ENCODE measurements around the gene ETNK1.
A peak's percentile ranks its signal among the peaks of the same experiment; 100 is the strongest.
"Not testable (repeated sequence)": the region's sequence is repeated elsewhere in the genome, so short reads cannot be mapped to it uniquely, and the experiment has no call there.

The ETNK1 gene

GRCh38 chr12:22687361-22688076, 62.5 kb downstream of the ETNK1 start:
- H4K20me1 ChIP-seq (ENCODE audit: insufficient read depth, low read length): no peaks in the 10 kb centered on the region
- no peak overlapping the region for H3K27ac ChIP-seq (ENCODE audit: low read length)
- no peak overlapping the region for H2AFZ ChIP-seq (ENCODE audit: low read depth, low read length)
- H3K27me3 ChIP-seq (ENCODE audit: insufficient read depth, low read length, poor library complexity): no peaks in the 10 kb centered on the region
- DNase-seq: no peak
- ATAC-seq (ENCODE audit: insufficient read depth, low read depth): no peak
- H3K79me2 ChIP-seq (ENCODE audit: insufficient read depth, low read length): no peaks in the 10 kb centered on the region
- no peaks in the 10 kb centered on the region for H3K4me1 ChIP-seq (ENCODE audit: insufficient read depth, low read length)
- TF ChIP-seq EZH2 (IDR thresholded peaks at IDR 0.05; ENCODE audit: borderline replicate concordance, low read depth, low read length, severe bottlenecking) (no peak), CTCF (IDR thresholded peaks at IDR 0.05; ENCODE audit: borderline replicate concordance, extremely low read depth, low read length, poor library complexity, severe bottlenecking) (no peak)
- H3K36me3 ChIP-seq (ENCODE audit: insufficient read depth, low read length): peaks cover 24% of the 10 kb centered on the region; the same call in 1 of the 2 replicates
- H3K4me2 ChIP-seq (ENCODE audit: insufficient read depth, low read length): no peak overlapping the region
- no peaks in the 10 kb centered on the region for H3K9me3 ChIP-seq (ENCODE audit: insufficient read depth, low read length, severe bottlenecking)
- no peak overlapping the region for H3K4me3 ChIP-seq (ENCODE audit: low read depth in 1 of 2, low read length in 2 of 2)
- H3K9ac ChIP-seq (ENCODE audit: low read depth, low read length): no peak overlapping the region

- no peak for TF ChIP-seq CTCF (IDR thresholded peaks at IDR 0.05; ENCODE audit: borderline replicate concordance, extremely low read depth, low read length, poor library complexity, severe bottlenecking)
- no peak for TF ChIP-seq EZH2 (IDR thresholded peaks at IDR 0.05; ENCODE audit: borderline replicate concordance, low read depth, low read length, severe bottlenecking)
- Histone ChIP-seq H3K4me3 (ENCODE audit: low read depth in 1 of 2, low read length in 2 of 2) (no peak overlapping the region), H3K9me3 (ENCODE audit: insufficient read depth, low read length, severe bottlenecking) (no peaks in the 10 kb centered on the region), H3K9ac (ENCODE audit: low read depth, low read length) (no peak overlapping the region), H3K79me2 (ENCODE audit: insufficient read depth, low read length) (no peaks in the 10 kb centered on the region), H3K36me3 (ENCODE audit: insufficient read depth, low read length) (peaks cover 22% of the 10 kb centered on the region; the same call in 1 of the 2 replicates), H3K27ac (ENCODE audit: low read length) (no peak overlapping the region), H2AFZ (ENCODE audit: low read depth, low read length) (no peak overlapping the region), H3K27me3 (ENCODE audit: insufficient read depth, low read length, poor library complexity) (no peaks in the 10 kb centered on the region), H4K20me1 (ENCODE audit: insufficient read depth, low read length) (no peaks in the 10 kb centered on the region), H3K4me1 (ENCODE audit: insufficient read depth, low read length) (no peaks in the 10 kb centered on the region), H3K4me2 (ENCODE audit: insufficient read depth, low read length) (no peak overlapping the region)
- ATAC-seq (ENCODE audit: insufficient read depth, low read depth): no peak
- no peak for DNase-seq
Measured at GRCh38 chr12:22689876-22690275, 64.9 kb downstream of the ETNK1 start.

GRCh38 chr12:22691319-22691718, 66.3 kb downstream of the ETNK1 start:
- Histone ChIP-seq H3K9me3 (ENCODE audit: insufficient read depth, low read length, severe bottlenecking) (no peaks in the 10 kb centered on the region), H3K27me3 (ENCODE audit: insufficient read depth, low read length, poor library complexity) (no peaks in the 10 kb centered on the region), H3K4me1 (ENCODE audit: insufficient read depth, low read length) (no peaks in the 10 kb centered on the region), H3K79me2 (ENCODE audit: insufficient read depth, low read length) (no peaks in the 10 kb centered on the region), H3K27ac (ENCODE audit: low read length) (no peak overlapping the region), H3K4me3 (ENCODE audit: low read depth in 1 of 2, low read length in 2 of 2) (no peak overlapping the region), H3K4me2 (ENCODE audit: insufficient read depth, low read length) (no peak overlapping the region), H2AFZ (ENCODE audit: low read depth, low read length) (no peak overlapping the region), H4K20me1 (ENCODE audit: insufficient read depth, low read length) (no peaks in the 10 kb centered on the region), H3K9ac (ENCODE audit: low read depth, low read length) (no peak overlapping the region), H3K36me3 (ENCODE audit: insufficient read depth, low read length) (peaks cover 11% of the 10 kb centered on the region; the same call in 1 of the 2 replicates)
- TF ChIP-seq EZH2 (IDR thresholded peaks at IDR 0.05; ENCODE audit: borderline replicate concordance, low read depth, low read length, severe bottlenecking) (no peak), CTCF (IDR thresholded peaks at IDR 0.05; ENCODE audit: borderline replicate concordance, extremely low read depth, low read length, poor library complexity, severe bottlenecking) (no peak)
- ATAC-seq (ENCODE audit: insufficient read depth, low read depth) (no peak), DNase-seq (no peak)

GRCh38 chr12:22692467-22692866, 67.5 kb downstream of the ETNK1 start:
- ATAC-seq (ENCODE audit: insufficient read depth, low read depth): peak; percentile 41; the same call in 2 of the 3 replicates
- not testable (repeated sequence) for H3K27ac ChIP-seq (ENCODE audit: low read length); H3K27me3 ChIP-seq (ENCODE audit: insufficient read depth, low read length, poor library complexity); H4K20me1 ChIP-seq (ENCODE audit: insufficient read depth, low read length); H3K36me3 ChIP-seq (ENCODE audit: insufficient read depth, low read length); H3K9me3 ChIP-seq (ENCODE audit: insufficient read depth, low read length, severe bottlenecking); H2AFZ ChIP-seq (ENCODE audit: low read depth, low read length); H3K4me3 ChIP-seq (ENCODE audit: low read depth in 1 of 2, low read length in 2 of 2); H3K79me2 ChIP-seq (ENCODE audit: insufficient read depth, low read length); H3K9ac ChIP-seq (ENCODE audit: low read depth, low read length); H3K4me2 ChIP-seq (ENCODE audit: insufficient read depth, low read length); H3K4me1 ChIP-seq (ENCODE audit: insufficient read depth, low read length); DNase-seq

Data from DND-41 (cell line).